ENCODE data around the gene DARS1.

DNA sequence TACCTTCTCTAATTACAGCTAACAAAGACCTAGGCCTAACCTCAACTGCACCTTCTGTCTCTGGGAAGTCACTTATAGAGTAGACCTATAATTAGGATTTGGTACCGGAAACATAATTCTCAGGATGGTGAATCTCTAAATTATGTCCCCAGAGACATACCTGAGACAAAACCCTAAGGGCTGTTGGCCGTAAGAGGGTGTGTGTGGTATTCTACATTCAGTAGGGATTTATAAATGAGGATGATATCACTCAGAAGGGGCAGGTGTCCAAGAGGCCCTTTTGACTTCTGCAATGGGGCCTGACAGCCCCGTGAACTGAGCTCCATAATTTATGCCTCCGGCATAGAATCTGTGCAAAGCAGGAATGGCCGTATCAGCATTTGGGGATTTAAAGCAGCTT lies 13.5 kb upstream of the DARS1 start:
- TF ChIP-seq, protein P1, sequence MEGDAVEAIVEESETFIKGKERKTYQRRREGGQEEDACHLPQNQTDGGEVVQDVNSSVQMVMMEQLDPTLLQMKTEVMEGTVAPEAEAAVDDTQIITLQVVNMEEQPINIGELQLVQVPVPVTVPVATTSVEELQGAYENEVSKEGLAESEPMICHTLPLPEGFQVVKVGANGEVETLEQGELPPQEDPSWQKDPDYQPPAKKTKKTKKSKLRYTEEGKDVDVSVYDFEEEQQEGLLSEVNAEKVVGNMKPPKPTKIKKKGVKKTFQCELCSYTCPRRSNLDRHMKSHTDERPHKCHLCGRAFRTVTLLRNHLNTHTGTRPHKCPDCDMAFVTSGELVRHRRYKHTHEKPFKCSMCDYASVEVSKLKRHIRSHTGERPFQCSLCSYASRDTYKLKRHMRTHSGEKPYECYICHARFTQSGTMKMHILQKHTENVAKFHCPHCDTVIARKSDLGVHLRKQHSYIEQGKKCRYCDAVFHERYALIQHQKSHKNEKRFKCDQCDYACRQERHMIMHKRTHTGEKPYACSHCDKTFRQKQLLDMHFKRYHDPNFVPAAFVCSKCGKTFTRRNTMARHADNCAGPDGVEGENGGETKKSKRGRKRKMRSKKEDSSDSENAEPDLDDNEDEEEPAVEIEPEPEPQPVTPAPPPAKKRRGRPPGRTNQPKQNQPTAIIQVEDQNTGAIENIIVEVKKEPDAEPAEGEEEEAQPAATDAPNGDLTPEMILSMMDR (conservative IDR thresholded peaks at IDR 0.05): no peak
- TF ChIP-seq EZH2 (IDR thresholded peaks at IDR 0.05; ENCODE audit: low read depth): no peak

All from PC-9 (cell line).